GM18526 (cell line): ENCODE results near the gene PTGS1.

Source experiments
- POLR2A ChIP-seq: IDR thresholded peaks from 3 replicates; pipeline ENCODE4 v1.6.1; 2011; ENCODE audit not compliant: insufficient read length; ENCODE audit errors: extremely low read depth

Gene PTGS1

DNA sequence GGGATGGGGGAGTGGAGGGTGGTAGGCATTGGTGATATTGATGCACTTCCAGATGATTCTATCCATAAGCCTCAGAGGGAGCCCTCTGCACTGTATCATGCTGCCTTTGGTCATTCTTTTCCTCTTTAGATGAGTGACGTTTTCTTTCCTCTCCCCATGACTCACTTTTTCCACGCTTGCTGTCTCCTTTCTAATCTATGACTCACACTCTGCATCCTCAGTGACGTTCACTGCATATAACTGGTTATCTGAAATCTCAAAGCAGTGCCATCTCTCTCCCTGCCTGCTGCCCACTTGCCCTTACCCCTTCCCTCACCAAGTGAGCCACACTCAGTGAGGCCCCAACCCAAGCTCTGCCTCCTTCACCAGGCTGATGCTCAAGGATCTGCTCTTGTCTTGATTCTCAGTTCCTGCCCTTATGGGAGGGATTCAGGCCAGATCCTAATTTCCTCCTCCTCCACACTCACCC lies 31.6 kb downstream of the PTGS1 start:
- TF ChIP-seq POLR2A = no peak

DNA sequence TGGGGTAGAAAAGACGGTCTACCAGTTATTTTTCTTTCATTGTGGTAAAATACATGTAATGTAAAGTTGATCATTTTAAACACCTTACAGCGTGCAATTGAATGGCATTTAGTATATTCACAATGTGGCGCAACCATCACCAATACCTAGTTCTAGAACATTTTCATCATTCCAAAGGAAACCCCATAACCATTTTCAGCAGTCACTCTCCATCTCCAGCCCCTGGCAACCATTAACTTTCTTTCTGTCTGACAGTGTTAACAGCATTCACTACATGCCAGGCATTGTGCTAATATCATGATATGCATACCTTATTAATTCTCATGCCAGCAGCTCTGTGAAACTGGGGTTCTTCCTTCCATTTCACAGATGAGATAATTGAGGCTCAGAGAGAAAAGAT lies 32.0 kb downstream of the PTGS1 start:
- no peak for TF ChIP-seq POLR2A

DNA sequence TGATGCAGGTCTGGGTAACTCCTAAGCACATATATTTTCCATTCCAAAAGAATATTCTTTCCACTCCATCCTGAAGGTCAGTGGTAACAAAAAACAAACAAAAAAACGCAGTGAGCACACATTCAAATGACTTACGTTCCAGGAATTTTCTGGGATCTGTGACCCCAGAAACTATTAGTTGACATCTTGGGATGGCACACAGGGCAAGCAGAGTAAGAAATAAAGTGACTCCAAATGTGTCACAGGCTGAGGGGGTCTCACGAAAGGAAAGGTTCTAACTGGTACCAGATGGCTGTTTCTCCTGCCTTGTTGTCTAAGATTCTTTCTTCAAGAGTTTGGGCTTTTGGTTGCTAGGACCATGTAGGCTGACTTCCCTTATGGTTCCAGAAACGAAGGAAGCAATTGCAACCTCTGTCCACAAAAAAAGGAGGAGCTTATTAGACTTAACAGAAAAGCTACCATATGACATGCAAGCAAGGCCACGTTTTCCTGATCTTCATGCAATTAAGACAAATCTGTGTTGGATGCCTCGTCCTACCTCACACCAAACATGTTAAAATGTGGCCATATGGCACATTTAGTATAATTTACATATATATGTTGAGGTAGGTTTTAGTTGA lies 32.7 kb downstream of the PTGS1 start:
- TF ChIP-seq POLR2A = no peak

DNA sequence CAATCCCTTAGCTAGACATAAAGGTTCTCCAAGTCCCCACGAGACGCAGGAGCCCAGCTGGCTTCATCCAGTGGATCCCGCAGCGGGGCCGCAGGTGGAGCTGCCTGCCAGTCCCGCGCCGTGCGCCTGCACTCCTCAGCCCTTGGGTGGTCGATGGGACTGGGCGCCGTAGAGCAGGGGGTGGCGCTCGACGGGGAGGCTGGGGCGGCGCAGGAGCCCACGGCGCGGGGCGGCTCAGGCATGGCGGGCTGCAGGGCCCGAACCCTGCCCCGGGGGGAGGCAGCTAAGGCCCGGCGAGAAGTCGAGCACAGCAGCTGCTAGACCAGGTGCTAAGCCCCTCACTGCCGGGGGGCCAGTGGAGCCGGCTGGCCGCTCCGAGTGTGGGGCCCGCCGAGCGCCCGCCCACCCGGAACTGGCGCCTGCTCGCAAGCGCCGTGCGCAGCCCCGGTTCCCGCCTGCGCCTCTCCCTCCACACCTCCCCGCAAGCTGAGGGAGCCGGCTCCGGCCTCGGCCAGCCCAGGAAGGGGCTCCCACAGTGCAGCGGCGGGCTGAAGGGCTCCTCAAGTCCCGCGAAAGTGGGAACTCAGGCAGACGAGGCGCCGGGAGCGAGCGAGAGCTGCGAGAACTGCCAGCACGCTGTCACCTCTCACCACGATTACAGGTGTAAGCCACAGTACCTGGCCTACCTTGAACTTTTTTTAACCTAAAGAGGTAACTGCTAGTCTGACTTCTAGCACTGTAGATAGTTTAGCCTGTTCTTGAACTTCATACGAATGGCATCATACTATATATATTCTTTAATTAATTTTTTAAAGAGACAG lies 35.5 kb downstream of the PTGS1 start:
- no peak for TF ChIP-seq POLR2A

DNA sequence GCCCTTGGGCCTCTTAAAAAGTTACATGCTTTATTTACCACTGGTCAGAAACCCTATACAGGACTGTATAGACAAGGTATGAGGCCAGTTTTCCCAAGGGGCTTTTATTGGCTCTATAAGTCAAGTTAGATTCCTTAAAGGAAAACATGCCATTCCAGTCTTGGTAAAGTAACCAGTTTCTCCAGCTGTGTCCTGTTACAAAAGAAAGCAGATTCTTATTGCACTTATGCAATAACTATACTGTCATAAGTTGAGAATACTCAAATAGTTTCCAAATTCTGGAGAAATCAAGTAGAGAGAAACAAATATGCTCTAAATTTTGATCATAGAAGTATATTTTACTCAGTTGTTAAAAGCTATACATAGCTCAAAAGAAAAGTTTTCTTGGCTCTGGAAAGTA lies 47.2 kb downstream of the PTGS1 start:
- no peak for TF ChIP-seq POLR2A

DNA sequence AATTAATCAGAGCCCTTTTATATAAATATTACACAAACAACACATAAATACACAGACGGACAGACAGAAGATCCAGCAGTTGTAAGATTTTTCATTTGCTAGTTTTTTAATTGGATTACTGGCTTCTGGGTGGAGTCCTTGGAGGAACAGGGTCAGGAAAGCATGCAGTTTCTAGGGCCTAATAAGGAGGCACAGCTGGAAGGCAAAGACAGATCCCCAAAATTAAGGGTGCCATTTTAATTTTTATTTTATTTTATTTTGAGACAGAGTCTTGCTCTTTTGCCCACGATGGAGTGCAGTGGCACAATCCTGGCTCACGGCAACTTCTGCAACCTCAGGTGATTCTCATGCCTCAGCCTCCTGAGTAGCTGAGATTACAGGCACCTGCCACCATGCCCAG lies 49.5 kb downstream of the PTGS1 start:
- TF ChIP-seq POLR2A = no peak

DNA sequence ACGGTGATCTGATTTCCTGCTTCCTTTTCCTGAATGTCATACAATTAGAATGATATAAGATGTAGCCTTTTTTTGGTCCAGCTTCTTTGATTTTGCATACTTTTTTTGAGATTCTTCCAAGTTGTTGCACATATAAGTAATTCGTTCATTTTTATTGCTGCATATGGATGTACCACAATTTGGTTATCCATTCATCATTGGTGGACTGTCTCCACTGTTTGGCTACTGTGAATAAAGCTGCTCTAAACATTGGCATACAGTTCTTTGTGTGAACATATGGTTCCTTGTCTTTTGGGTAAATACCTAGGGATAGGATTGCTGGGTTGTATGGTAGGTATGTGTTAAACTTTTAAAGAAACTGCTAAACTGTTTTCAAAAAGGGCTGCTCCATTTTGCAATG lies 54.3 kb downstream of the PTGS1 start:
- TF ChIP-seq POLR2A = no peak

DNA sequence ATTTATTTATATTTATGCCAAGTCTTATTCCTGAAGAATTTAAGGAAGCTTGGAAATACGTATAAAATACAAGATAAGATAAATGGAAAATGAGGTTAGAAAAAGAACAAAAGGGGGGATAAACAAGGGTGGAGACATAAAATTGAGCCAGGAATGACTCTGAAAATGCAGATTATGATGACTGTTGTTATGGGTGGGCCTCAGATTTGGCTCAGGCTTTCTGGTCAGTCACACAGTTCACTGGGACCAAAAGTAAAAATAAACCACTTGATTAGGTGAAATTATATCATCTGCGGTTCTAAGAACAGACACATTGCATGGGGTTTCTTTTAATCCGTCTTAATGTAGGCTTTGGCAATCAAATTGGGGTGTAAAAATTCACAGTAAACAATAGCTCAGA lies 55.9 kb downstream of the PTGS1 start:
- no peak for TF ChIP-seq POLR2A

DNA sequence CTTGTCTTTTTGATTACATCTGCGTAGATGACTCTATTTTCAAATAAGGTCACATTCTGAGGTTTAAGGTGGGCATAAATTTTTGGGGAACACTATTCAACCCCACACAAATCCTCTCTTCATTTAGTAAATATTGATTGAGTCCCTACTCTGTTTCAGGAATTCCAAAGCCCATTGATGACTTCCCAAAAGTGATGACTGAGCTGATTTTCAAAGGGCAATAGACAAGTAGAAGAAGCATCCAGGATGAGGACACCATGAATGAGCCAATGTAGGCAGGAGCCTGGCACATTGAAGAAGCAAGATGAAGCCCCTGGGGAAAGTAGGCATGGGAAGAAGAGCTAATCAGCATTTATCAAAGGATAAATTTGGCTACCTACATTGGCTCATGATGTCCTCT lies 71.7 kb downstream of the PTGS1 start:
- TF ChIP-seq POLR2A = no peak

DNA sequence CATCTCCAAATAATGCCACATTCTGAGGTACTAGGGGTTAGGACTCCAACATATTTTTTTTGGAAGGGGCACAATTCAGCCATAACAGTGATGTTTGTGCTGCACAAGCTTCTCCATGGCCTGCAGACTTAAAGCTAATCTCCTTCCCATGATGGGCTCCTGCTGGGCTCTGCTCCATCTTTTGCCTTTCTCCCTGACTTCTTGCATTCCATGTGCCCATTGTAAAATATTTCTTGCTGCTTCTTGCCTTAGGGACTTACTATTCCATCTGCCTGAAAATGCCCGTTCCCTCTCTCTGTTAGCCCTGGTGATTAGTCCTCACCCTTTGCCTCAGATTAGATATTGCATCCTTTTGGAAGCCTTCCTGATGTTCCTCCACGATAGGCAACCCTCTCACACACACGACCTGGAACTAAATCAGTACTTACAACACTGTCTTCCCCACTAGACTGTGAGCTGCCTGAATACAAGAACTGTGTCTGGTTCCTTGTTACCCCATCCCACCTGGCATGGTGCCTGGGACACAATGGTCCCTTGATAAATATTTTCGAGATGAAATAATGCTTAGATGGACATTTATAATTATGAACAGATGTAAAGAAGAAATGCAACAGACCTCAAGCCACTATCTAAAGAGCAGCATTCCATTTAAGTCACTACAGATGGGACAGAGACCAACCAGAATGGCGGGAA lies 73.4 kb downstream of the PTGS1 start:
- TF ChIP-seq POLR2A = no peak
